ENCODE data around the gene GPC1.
A peak's percentile ranks its signal among the peaks of the same experiment; 100 is the strongest.

GPC1 gene

GRCh38 chr2:240456447-240457222, 21.2 kb downstream of the GPC1 start:
- no peak for DNase-seq

GRCh38 chr2:240457223-240458043, 22.0 kb downstream of the GPC1 start:
- DNase-seq, result no peak

- DNase-seq, result no peak
Observed at GRCh38 chr2:240458044-240458899, 22.8 kb downstream of the GPC1 start.

GRCh38 chr2:240458900-240459391, 23.5 kb downstream of the GPC1 start:
- no peak for DNase-seq

- DNase-seq, result no peak
Observed at GRCh38 chr2:240459401-240460252, 24.2 kb downstream of the GPC1 start.

- DNase-seq, result no peak
Observed at GRCh38 chr2:240460253-240460711, 24.8 kb downstream of the GPC1 start.

GRCh38 chr2:240460781-240461431, 25.4 kb downstream of the GPC1 start:
- no peak for DNase-seq

- DNase-seq, result no peak
Observed at GRCh38 chr2:240461471-240462072, 26.1 kb downstream of the GPC1 start.

- DNase-seq, result no peak
Observed at GRCh38 chr2:240462073-240462706, 26.7 kb downstream of the GPC1 start.

- DNase-seq, result no peak
Observed at GRCh38 chr2:240462707-240463273, 27.3 kb downstream of the GPC1 start.

GRCh38 chr2:240463274-240463865, 27.9 kb downstream of the GPC1 start:
- DNase-seq, result no peak

GRCh38 chr2:240463866-240464481, 28.5 kb downstream of the GPC1 start:
- DNase-seq, result no peak

- DNase-seq, result no peak
Observed at GRCh38 chr2:240464514-240465241, 29.2 kb downstream of the GPC1 start.

- DNase-seq, result no peak
Observed at GRCh38 chr2:240465268-240465764, 29.9 kb downstream of the GPC1 start.

GRCh38 chr2:240465765-240466578, 30.5 kb downstream of the GPC1 start:
- DNase-seq, result peak; percentile 1

GRCh38 chr2:240466579-240467148, 31.2 kb downstream of the GPC1 start:
- peak; percentile 14 for DNase-seq
